Measurements from ENCODE around the gene HK1. TPM values are rescaled to one million over a fixed set of nuclear protein-coding genes. Genes with fewer than 3 reads are reported as not detected.
A peak's percentile ranks its signal among the peaks of the same experiment; 100 is the strongest.

The HK1 gene
- polyA plus RNA-seq, 1 experiment = 47.5 TPM

- ChIA-PET POLR2A (no interaction called here), CTCF (interaction anchor here (0.9 to 1.6 kb wide), 4 partner anchors 14 to 64 kb away, joined by 3 to 7 read pairs (median 3); no protein-coding TSS in a partner anchor)
- no peaks in the 10 kb centered on the region for H3K27me3 ChIP-seq (ENCODE audit: control insufficient read depth, insufficient read depth, low read length)
- H3K36me3 ChIP-seq (ENCODE audit: control insufficient read depth, insufficient read depth, low read length) = no peaks in the 10 kb centered on the region
- TF ChIP-seq CTCF (IDR thresholded peaks at IDR 0.05; ENCODE audit: insufficient read depth, low read depth, low read length) = no peak
- peak overlapping the region; percentile 84 for H3K4me3 ChIP-seq (ENCODE audit: low read depth, low read length)
- DNase-seq (ENCODE audit: low read depth) = peak; percentile 43
Measured at GRCh38 chr10:69318106-69318866, 40.0 kb downstream of the HK1 start.

- ChIA-PET POLR2A (interaction anchor here (0.5 kb wide), 1 partner anchor 87 kb away, joined by 4 read pairs; no protein-coding TSS in a partner anchor), CTCF (interaction anchor here (0.7 to 2.0 kb wide), 5 partner anchors 64 to 607 kb away, joined by 3 to 8 read pairs (median 3); no protein-coding TSS in a partner anchor)
- DNase-seq (ENCODE audit: low read depth) = no peak
Measured at GRCh38 chr10:69318867-69319727, 40.8 kb downstream of the HK1 start.

GRCh38 chr10:69319841-69320316 lies 41.6 kb downstream of the HK1 start:
- CTCF ChIA-PET = interaction anchor here (0.7 to 2.0 kb wide), 5 partner anchors 11 to 608 kb away, joined by 3 to 8 read pairs (median 3); no protein-coding TSS in a partner anchor
- peak overlapping the region; percentile 84 for H3K4me3 ChIP-seq (ENCODE audit: low read depth, low read length)
- H3K27me3 ChIP-seq (ENCODE audit: control insufficient read depth, insufficient read depth, low read length) = no peaks in the 10 kb centered on the region
- POLR2A ChIA-PET = no interaction called here
- TF ChIP-seq CTCF (IDR thresholded peaks at IDR 0.05; ENCODE audit: insufficient read depth, low read depth, low read length) = no peak
- no peaks in the 10 kb centered on the region for H3K36me3 ChIP-seq (ENCODE audit: control insufficient read depth, insufficient read depth, low read length)
- no peak for DNase-seq (ENCODE audit: low read depth)

More at GRCh38 chr10:69318867-69319727, 40.8 kb downstream of the HK1 start:
- H3K27me3 ChIP-seq (ENCODE audit: control insufficient read depth, insufficient read depth, low read length) = no peaks in the 10 kb centered on the region
- H3K36me3 ChIP-seq (ENCODE audit: control insufficient read depth, insufficient read depth, low read length) = no peaks in the 10 kb centered on the region
- TF ChIP-seq CTCF (IDR thresholded peaks at IDR 0.05; ENCODE audit: insufficient read depth, low read depth, low read length) = no peak
- peak overlapping the region; percentile 84 for H3K4me3 ChIP-seq (ENCODE audit: low read depth, low read length)

- no peak for TF ChIP-seq CTCF (IDR thresholded peaks at IDR 0.05; ENCODE audit: insufficient read depth, low read depth, low read length)
- Histone ChIP-seq H3K4me3 (ENCODE audit: low read depth, low read length) (no peak overlapping the region), H3K27me3 (ENCODE audit: control insufficient read depth, insufficient read depth, low read length) (no peaks in the 10 kb centered on the region), H3K36me3 (ENCODE audit: control insufficient read depth, insufficient read depth, low read length) (no peaks in the 10 kb centered on the region)
- DNase-seq (ENCODE audit: low read depth) = no peak
- CTCF ChIA-PET = interaction anchor here (1.4 to 2.0 kb wide), 2 partner anchors 10 to 82 kb away, joined by 3 to 8 read pairs; no protein-coding TSS in a partner anchor
- POLR2A ChIA-PET = no interaction called here
Measured at GRCh38 chr10:69320521-69320920, 42.2 kb downstream of the HK1 start.

Data from BJ (cell line).